Astrocyte (in vitro differentiated cells and primary cell): Measurements from ENCODE around the gene SIVA1. TPM values are rescaled to one million over a fixed set of nuclear protein-coding genes. Genes with fewer than 3 reads are reported as not detected.

Source experiments
- DNase-seq: peaks from one replicate; pipeline ENCODE4 v3.0.0-alpha.2; 2010; ENCODE audit warnings: low read depth
- FAIRE-seq: peaks from 2 replicates; lab custom pipeline; 2011; peaks lifted over from hg19 to GRCh38; lab: Jason Lieb, UNC
- H2AFZ ChIP-seq: 2 replicates; pipeline ENCODE4 v1.6.0; 2012; ENCODE audit warnings: low read depth, low read length, inconsistent platforms
- H3K27ac ChIP-seq: 2 replicates; pipeline ENCODE4 v1.5.1; 2011; ENCODE audit warnings: low read depth, low read length, inconsistent platforms
- H3K27me3 ChIP-seq: 2 replicates; pipeline ENCODE4 v1.6.0; 2011; ENCODE audit warnings: low read length, inconsistent platforms; ENCODE audit not compliant: insufficient read depth
- H3K36me3 ChIP-seq: 2 replicates; pipeline ENCODE4 v1.5.1; 2011; ENCODE audit warnings: low read length, inconsistent platforms; ENCODE audit not compliant: insufficient read depth
- H3K4me1 ChIP-seq: 2 replicates; pipeline ENCODE4 v1.5.1; 2011; ENCODE audit warnings: low read length, inconsistent platforms; ENCODE audit not compliant: insufficient read depth
- H3K4me2 ChIP-seq: 2 replicates; pipeline ENCODE4 v1.6.0; 2012; ENCODE audit warnings: low read length, inconsistent platforms
- H3K4me3 ChIP-seq: 2 replicates; pipeline ENCODE4 v1.5.1; 2011; ENCODE audit warnings: low read depth, mild to moderate bottlenecking, low read length, inconsistent platforms; ENCODE audit not compliant: insufficient read depth
- H3K79me2 ChIP-seq: 2 replicates; pipeline ENCODE4 v1.6.0; 2012; ENCODE audit warnings: mild to moderate bottlenecking, low read length, inconsistent platforms; ENCODE audit not compliant: insufficient read depth
- H3K9ac ChIP-seq: 2 replicates; pipeline ENCODE4 v1.6.0; 2012; ENCODE audit warnings: mild to moderate bottlenecking, low read length, inconsistent platforms
- H3K9me3 ChIP-seq: 2 replicates; pipeline ENCODE4 v1.5.1; 2012; ENCODE audit warnings: low read depth, mild to moderate bottlenecking, low read length, inconsistent platforms; ENCODE audit not compliant: insufficient read depth
- H4K20me1 ChIP-seq: 2 replicates; pipeline ENCODE4 v1.6.0; 2012; ENCODE audit warnings: low read length, inconsistent platforms; ENCODE audit not compliant: insufficient read depth
- H3K27ac Mint-ChIP-seq: one replicate; pipeline ENCODE4 v1.8.0; 2021; ENCODE audit warnings: mild to moderate bottlenecking, mixed read lengths; ENCODE audit not compliant: unreplicated experiment
- H3K27me3 Mint-ChIP-seq: one replicate; pipeline ENCODE4 v1.8.0; 2021; ENCODE audit warnings: low read depth, mixed read lengths; ENCODE audit not compliant: unreplicated experiment
- H3K36me3 Mint-ChIP-seq: one replicate; pipeline ENCODE4 v1.8.0; 2021; ENCODE audit warnings: low read depth, mixed read lengths; ENCODE audit not compliant: unreplicated experiment
- H3K4me1 Mint-ChIP-seq: one replicate; pipeline ENCODE4 v1.8.0; 2021; ENCODE audit warnings: low read depth, mixed read lengths; ENCODE audit not compliant: unreplicated experiment
- H3K4me3 Mint-ChIP-seq: one replicate; pipeline ENCODE4 v1.8.0; 2021; ENCODE audit warnings: mild to moderate bottlenecking, moderate library complexity, mixed read lengths; ENCODE audit not compliant: unreplicated experiment
- H3K9me3 Mint-ChIP-seq: one replicate; pipeline ENCODE4 v1.8.0; 2021; ENCODE audit warnings: mild to moderate bottlenecking, mixed read lengths; ENCODE audit not compliant: unreplicated experiment
- EZH2 ChIP-seq: IDR thresholded peaks from 2 replicates; pipeline ENCODE4 v1.6.1; 2012; ENCODE audit warnings: mild to moderate bottlenecking, low read length, inconsistent platforms; ENCODE audit not compliant: insufficient read depth
- total RNA-seq: library from RNA; stranded (reverse); gene quantifications from 2 replicates; pipeline ENCODE4 v1.2.1, GENCODE V29; 2021
- TF ChIP-seq, protein P1 (sequence below): IDR thresholded peaks from 2 replicates; pipeline ENCODE4 v1.5.1; 2011; ENCODE audit warnings: low read depth, mild to moderate bottlenecking, inconsistent platforms, low read length, moderate library complexity; ENCODE audit not compliant: insufficient read depth

SIVA1 gene
- total RNA-seq, 1 donor from 2014 or later = 51.0 TPM

GRCh38 chr14:104787736-104788135 lies 34.8 kb downstream of the SIVA1 start:
- H3K9me3 Mint-ChIP-seq = no peaks in the 10 kb centered on the region
- H4K20me1 ChIP-seq = peaks cover 98% of the 10 kb centered on the region

DNA sequence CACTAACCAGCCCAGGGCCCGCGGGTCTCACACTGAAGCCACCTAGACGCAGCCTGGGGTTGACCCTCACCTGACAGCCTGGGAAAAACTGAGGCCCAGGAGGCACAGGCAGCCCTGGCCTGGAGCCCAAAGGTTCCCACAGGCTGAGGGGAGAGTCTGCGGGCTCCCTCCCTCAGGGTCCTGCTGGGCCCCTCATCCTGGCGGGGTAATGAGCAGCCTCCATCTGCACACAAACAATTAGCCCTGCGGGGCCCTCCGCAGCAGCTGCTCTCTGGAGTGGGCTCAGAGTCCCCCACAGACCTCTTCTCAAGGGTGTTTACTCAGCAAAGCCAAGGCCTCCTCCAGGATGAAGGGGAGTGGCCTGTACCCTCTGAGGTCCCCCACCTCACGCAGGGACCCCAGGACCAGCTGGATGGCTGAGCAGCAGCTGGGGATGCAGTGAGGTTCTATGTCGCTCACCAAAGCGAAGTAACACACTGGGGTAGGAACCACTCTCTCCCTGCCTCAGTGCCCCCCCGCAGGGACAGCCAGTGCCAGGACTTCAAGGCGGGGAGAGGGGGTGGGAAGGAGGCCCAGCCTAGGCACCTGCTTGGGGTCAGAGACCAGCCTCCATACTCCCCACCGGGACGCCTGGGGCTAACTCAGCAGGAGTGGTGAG lies 35.3 kb downstream of the SIVA1 start:
- H3K79me2 ChIP-seq = peaks cover 98% of the 10 kb centered on the region
- peaks cover 99% of the 10 kb centered on the region for H4K20me1 ChIP-seq
- no peak overlapping the region for H3K27ac ChIP-seq
- no peak overlapping the region for H3K9ac ChIP-seq
- FAIRE-seq = no peak
- H3K27me3 Mint-ChIP-seq = no peaks in the 10 kb centered on the region
- H3K4me1 ChIP-seq = no peaks in the 10 kb centered on the region
- H3K36me3 Mint-ChIP-seq = peaks cover 5% of the 10 kb centered on the region
- no peak overlapping the region for H3K4me2 ChIP-seq
- no peaks in the 10 kb centered on the region for H3K9me3 Mint-ChIP-seq
- no peaks in the 10 kb centered on the region for H3K9me3 ChIP-seq
- H3K4me3 Mint-ChIP-seq = no peak overlapping the region
- no peak for TF ChIP-seq EZH2
- TF ChIP-seq, protein P1, sequence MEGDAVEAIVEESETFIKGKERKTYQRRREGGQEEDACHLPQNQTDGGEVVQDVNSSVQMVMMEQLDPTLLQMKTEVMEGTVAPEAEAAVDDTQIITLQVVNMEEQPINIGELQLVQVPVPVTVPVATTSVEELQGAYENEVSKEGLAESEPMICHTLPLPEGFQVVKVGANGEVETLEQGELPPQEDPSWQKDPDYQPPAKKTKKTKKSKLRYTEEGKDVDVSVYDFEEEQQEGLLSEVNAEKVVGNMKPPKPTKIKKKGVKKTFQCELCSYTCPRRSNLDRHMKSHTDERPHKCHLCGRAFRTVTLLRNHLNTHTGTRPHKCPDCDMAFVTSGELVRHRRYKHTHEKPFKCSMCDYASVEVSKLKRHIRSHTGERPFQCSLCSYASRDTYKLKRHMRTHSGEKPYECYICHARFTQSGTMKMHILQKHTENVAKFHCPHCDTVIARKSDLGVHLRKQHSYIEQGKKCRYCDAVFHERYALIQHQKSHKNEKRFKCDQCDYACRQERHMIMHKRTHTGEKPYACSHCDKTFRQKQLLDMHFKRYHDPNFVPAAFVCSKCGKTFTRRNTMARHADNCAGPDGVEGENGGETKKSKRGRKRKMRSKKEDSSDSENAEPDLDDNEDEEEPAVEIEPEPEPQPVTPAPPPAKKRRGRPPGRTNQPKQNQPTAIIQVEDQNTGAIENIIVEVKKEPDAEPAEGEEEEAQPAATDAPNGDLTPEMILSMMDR = no peak
- peaks cover 5% of the 10 kb centered on the region for H3K4me1 Mint-ChIP-seq
- no peak overlapping the region for H2AFZ ChIP-seq
- no peak overlapping the region for H3K27ac Mint-ChIP-seq
- no peak overlapping the region for H3K4me3 ChIP-seq
- H3K27me3 ChIP-seq = no peaks in the 10 kb centered on the region
- no peak for DNase-seq
- no peaks in the 10 kb centered on the region for H3K36me3 ChIP-seq

More at GRCh38 chr14:104787736-104788135, 34.8 kb downstream of the SIVA1 start:
- H3K27ac ChIP-seq = no peak overlapping the region
- H3K4me1 ChIP-seq = no peaks in the 10 kb centered on the region
- Mint-ChIP-seq H3K27me3 (no peaks in the 10 kb centered on the region), H3K4me3 (no peak overlapping the region), H3K4me1 (peaks cover 5% of the 10 kb centered on the region), H3K36me3 (peaks cover 5% of the 10 kb centered on the region), H3K27ac (no peak overlapping the region)
- H3K4me3 ChIP-seq = no peak overlapping the region
- no peak overlapping the region for H3K4me2 ChIP-seq
- H3K79me2 ChIP-seq = peaks cover 92% of the 10 kb centered on the region
- no peaks in the 10 kb centered on the region for H3K36me3 ChIP-seq
- no peak overlapping the region for H3K9ac ChIP-seq
- no peaks in the 10 kb centered on the region for H3K9me3 ChIP-seq
- TF ChIP-seq, protein P1 = no peak
- TF ChIP-seq EZH2 = no peak
- FAIRE-seq (no peak), DNase-seq (no peak)
- no peaks in the 10 kb centered on the region for H3K27me3 ChIP-seq
- no peak overlapping the region for H2AFZ ChIP-seq

- DNase-seq (no peak), FAIRE-seq (no peak)
- Histone ChIP-seq H3K9me3 (no peaks in the 10 kb centered on the region), H2AFZ (no peak overlapping the region), H3K4me2 (no peak overlapping the region), H3K36me3 (no peaks in the 10 kb centered on the region), H3K27ac (no peak overlapping the region), H3K4me3 (no peak overlapping the region), H3K79me2 (peaks cover 98% of the 10 kb centered on the region), H4K20me1 (peaks cover 100% of the 10 kb centered on the region), H3K4me1 (peaks cover 8% of the 10 kb centered on the region), H3K9ac (no peak overlapping the region), H3K27me3 (no peaks in the 10 kb centered on the region)
- Mint-ChIP-seq H3K36me3 (peaks cover 5% of the 10 kb centered on the region), H3K4me3 (no peak overlapping the region), H3K27me3 (no peaks in the 10 kb centered on the region), H3K27ac (no peak overlapping the region), H3K9me3 (no peaks in the 10 kb centered on the region), H3K4me1 (peaks cover 12% of the 10 kb centered on the region)
- TF ChIP-seq, protein P1 = no peak
- TF ChIP-seq EZH2 = no peak
Observed at GRCh38 chr14:104788873-104789663, 36.1 kb downstream of the SIVA1 start.
